ENCODE measurements around the gene NFATC1.

NFATC1 gene

DNA sequence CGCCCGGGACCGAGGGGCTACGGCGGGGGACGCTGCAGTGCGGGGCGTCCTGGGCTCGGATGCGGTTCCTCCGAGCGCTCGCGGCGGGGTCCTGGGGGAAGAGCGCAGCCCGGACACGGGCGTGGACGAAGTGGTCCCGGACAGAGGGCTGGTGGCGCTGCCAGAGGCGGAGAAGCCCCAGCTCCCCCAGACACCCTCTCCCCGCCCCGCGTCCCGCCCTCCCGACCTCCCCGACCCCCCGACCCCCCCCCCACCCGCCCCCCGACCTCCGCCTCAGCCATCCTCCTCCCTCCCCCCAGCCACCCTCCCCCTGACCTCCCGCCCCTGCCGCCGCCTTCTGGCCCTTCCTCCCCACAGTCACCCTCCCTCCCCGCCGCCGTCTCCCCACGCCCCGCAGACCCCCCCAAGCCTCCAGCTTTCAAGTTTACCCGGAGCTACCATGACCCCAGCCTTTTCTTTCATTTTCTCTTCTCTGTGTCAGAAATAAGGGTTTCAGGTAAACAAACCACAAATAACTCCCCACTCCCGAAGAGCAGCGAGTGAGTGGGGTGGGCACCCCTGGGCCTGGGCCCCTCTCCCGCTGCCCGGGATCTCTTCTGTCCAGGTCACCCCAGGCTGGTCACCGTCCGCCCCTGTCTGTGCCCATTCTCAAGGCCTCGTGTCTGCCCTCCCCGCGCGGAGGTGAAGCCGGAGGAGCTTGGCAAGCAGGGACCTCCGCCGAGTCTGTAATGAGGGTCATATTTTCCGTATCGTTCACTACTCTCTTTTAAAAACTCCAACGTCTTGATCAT lies 5.1 kb downstream of the NFATC1 start:
- no peak for TF ChIP-seq CTCF (IDR thresholded peaks at IDR 0.05; ENCODE audit: control insufficient read depth, extremely low read depth, insufficient read depth)
- peak overlapping the region; percentile 53 for H3K4me3 ChIP-seq (ENCODE audit: low read depth, low read length)
- DNase-seq (ENCODE audit: low read depth), result no peak

GRCh38 chr18:79401494-79402208 lies 5.9 kb downstream of the NFATC1 start:
- no peak for DNase-seq (ENCODE audit: low read depth)
- H3K4me3 ChIP-seq (ENCODE audit: low read depth, low read length), result no peak overlapping the region
- no peak for TF ChIP-seq CTCF (IDR thresholded peaks at IDR 0.05; ENCODE audit: control insufficient read depth, extremely low read depth, insufficient read depth)

GRCh38 chr18:79402209-79402576 lies 6.5 kb downstream of the NFATC1 start:
- no peak overlapping the region for H3K4me3 ChIP-seq (ENCODE audit: low read depth, low read length)
- no peak for DNase-seq (ENCODE audit: low read depth)
- no peak for TF ChIP-seq CTCF (IDR thresholded peaks at IDR 0.05; ENCODE audit: control insufficient read depth, extremely low read depth, insufficient read depth)

DNA sequence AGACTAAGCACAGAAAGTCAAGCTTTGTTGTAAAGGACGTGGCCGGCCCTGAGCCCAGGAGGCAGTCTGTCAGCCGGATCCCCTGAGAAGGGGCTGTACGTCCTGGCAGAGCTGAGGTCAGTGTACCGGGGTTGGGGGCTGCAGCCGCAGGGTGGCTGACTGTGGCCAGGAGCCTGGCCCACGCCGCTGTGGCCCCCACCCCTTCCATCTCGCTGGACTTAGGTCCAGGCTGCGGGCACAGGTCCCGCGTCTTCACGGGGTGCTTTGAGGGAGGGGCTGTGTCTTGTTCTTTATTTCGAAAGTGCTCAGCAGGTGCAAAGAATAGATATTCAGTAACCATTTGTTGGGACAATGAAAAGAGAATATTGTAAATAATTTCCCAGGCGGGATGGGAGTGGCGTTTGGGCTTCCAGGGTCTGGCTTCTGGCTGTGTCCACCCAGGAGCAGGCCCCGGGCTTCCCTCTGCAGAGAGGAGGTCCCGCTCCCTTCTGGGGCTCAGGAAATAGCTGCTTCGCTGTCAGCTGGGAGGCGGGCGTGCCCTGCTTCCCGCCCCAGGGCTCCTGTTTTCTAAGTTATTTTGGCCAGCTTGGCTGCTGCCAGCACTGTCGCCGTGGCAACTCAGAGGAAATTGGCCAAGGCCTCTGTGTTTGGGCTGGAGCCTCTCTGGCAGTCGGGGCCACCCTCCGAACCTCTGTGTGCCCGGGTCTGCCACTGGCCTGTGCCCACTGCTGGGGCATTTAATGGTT lies 7.4 kb downstream of the NFATC1 start:
- H3K4me3 ChIP-seq (ENCODE audit: low read depth, low read length), result no peak overlapping the region
- DNase-seq (ENCODE audit: low read depth), result no peak
- TF ChIP-seq CTCF (IDR thresholded peaks at IDR 0.05; ENCODE audit: control insufficient read depth, extremely low read depth, insufficient read depth), result no peak

GRCh38 chr18:79403723-79404566 lies 8.2 kb downstream of the NFATC1 start:
- DNase-seq (ENCODE audit: low read depth), result no peak
- no peak for TF ChIP-seq CTCF (IDR thresholded peaks at IDR 0.05; ENCODE audit: control insufficient read depth, extremely low read depth, insufficient read depth)
- H3K4me3 ChIP-seq (ENCODE audit: low read depth, low read length), result no peak overlapping the region

- no peak overlapping the region for H3K4me3 ChIP-seq (ENCODE audit: low read depth, low read length)
- no peak for DNase-seq (ENCODE audit: low read depth)
- no peak for TF ChIP-seq CTCF (IDR thresholded peaks at IDR 0.05; ENCODE audit: control insufficient read depth, extremely low read depth, insufficient read depth)
Measured at GRCh38 chr18:79404567-79404910, 8.8 kb downstream of the NFATC1 start.
